Activated CD8-positive, alpha-beta memory T cell treated with anti-CD3 and anti-CD28 coated beads, Interleukin-2, amount 50 U/mL, for 48 hours (primary cell): ENCODE results near the gene SCML1.

Source experiments
- DNase-seq: peaks from one replicate; pipeline ENCODE4 v3.0.0-alpha.2; 2020

Gene SCML1

DNA sequence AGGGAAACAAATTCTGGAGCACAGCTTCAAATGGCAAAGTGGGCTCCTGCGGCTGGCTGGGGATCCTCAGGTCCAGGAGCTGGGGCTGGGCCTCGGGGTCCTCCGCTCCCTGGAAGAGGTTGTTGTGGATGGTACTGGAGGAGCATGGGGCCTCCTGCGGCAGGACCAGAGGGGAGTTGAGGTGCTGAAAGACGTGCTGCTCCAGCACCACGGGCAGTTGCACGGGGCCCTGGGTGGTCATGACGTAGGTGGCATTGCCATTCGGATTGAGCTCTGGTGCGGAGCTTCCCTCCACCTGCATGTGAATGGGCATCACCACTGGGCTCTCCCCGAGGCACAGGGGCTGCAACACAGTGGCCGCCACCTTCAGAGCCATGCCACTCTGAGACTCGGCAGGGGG, 64.1 kb downstream of the SCML1 start:
- DNase-seq = no peak

DNA sequence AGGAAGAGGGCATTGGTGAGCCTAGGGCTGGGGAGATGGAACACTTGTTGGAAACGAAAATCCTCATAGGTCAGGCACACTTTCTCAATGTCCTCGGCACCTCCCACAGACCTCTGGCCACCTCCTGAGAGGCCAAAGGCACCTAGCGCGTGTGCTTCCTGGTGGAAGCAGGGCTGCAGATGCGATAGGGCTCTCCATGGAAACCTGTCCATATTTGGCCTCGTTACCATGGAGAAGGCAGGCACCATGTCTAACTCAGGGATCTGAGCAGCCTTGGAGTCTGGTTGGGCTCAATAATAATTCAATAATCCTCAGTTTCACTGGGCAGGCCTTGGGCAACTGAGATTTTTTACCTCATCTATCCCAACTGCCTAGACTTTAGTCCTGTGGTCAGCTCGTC, 65.5 kb downstream of the SCML1 start:
- no peak for DNase-seq

DNA sequence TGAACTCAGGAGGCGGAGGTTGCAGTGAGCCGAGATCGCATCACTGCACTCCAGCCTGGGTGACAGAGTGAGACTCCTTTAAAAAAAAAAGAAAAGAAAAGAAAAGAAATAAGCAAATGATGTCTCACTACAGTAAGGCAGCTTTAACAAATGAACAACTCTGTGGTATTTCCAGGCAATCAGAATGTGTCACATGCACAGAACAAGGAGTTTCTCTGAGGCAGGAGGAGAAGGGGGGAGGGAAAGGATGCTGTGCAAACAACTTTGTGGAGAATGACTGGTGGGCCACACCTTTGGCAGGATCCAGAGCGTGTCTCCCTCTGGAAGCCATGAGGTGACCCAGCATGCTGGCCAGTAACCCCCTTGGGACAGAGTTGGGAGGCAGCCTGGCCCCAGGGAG, 66.2 kb downstream of the SCML1 start:
- no peak for DNase-seq
